AG04450 (cell line): ENCODE data around the gene NRIP2. TPM values are rescaled to one million over a fixed set of nuclear protein-coding genes. Genes with fewer than 3 reads are reported as not detected.
A peak's percentile ranks its signal among the peaks of the same experiment; 100 is the strongest.

Experiments
- CTCF ChIA-PET: fragments of 300-600, 350-600 bp; formaldehyde crosslinking; extraction: SDS; loops from one replicate; lab custom pipeline; 2022; ENCODE audit warnings: antibody characterized with exemption, inconsistent platforms; lab: Charles Lee
- POLR2A ChIA-PET: fragments of 350-600 bp; formaldehyde crosslinking; extraction: SDS; loops from one replicate; lab custom pipeline; 2021; ENCODE audit warnings: antibody characterized with exemption, inconsistent platforms; lab: Yijun Ruan, JAX
- DNase-seq: peaks from one replicate; pipeline ENCODE4 v3.0.0-alpha.2; 2011; ENCODE audit warnings: low read depth, low spot score
- H3K27ac ChIP-seq: one replicate; pipeline ENCODE4 v1.5.1; 2012; ENCODE audit warnings: low read depth, low read length, control low read depth
- H3K27me3 ChIP-seq: one replicate; pipeline ENCODE4 v1.6.0; 2012; ENCODE audit warnings: low read length; ENCODE audit not compliant: control insufficient read depth, insufficient read depth
- H3K4me3 ChIP-seq: 2 replicates; pipeline ENCODE4 v1.5.1; 2011; ENCODE audit warnings: mild to moderate bottlenecking, low read depth, low read length, control low read depth
- H3K9me3 ChIP-seq: 2 replicates; pipeline ENCODE4 v1.5.1; 2012; ENCODE audit warnings: low read length; ENCODE audit not compliant: control insufficient read depth, insufficient read depth
- polyA minus RNA-seq: library from RNA; depleted of rRNA, polyadenylated mRNA; stranded (reverse); fragments of >200 nt; gene quantifications from 2 replicates; pipeline ENCODE4 v1.2.3, GENCODE V29; 2011; rRNA and poly(A)+ RNA removed
- polyA plus RNA-seq: library from polyadenylated mRNA; depleted of rRNA; stranded (reverse); fragments of >200 nt; gene quantifications from 2 replicates; pipeline ENCODE4 v1.2.3, GENCODE V29; 2011; rRNA removed
- TF ChIP-seq, protein P1 (sequence below): IDR thresholded peaks from 2 replicates; pipeline ENCODE4 v1.5.1; 2011; ENCODE audit warnings: low read depth, low read length, control low read depth, inconsistent platforms

NRIP2 gene, protein sequence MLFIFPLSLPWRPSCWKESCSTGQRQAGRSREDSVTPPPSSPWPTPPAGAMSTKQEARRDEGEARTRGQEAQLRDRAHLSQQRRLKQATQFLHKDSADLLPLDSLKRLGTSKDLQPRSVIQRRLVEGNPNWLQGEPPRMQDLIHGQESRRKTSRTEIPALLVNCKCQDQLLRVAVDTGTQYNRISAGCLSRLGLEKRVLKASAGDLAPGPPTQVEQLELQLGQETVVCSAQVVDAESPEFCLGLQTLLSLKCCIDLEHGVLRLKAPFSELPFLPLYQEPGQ
- 0.66 and 0.99 TPM in 2 replicates for polyA plus RNA-seq
- polyA minus RNA-seq, result 0.74 and 0.92 TPM in 2 replicates

DNA sequence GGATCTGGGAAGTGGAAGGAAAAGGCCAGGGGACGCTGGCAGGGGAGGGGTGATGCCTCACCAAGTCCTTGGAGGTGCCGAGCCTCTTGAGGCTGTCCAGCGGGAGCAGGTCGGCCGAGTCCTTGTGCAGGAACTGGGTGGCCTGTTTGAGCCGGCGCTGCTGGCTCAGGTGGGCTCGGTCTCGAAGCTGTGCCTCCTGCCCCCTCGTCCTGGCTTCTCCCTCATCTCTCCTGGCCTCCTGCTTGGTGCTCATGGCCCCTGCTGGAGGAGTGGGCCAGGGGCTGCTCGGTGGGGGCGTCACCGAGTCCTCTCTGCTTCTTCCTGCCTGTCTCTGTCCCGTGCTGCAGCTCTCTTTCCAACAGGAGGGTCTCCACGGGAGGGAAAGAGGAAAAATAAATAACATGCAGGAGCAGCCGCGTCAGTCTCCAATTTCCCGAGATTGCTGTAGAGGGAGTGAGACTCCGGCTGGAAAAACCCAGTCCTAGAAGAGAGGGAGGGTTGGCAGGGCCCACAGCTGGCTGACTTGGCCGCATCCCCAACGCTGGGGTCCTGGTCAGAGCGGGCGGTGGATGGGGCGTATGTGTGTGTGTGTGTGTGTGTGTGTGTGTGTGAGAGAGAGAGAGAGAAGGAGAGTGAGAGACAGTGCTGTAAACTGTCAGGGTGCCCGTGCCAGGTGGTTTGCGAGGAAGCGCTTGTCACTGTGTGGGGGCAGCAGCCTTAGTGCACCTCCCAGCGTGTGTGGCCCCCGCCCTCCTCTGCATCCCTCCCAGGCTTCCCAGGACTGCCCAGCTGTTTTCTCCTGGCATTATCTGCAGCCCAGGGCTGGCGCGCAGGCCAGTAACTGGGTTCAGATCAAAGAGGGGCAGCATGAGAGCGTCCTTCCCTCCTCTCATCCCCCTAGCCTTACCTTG lies at the start of gene NRIP2:
TSS of gene NRIP2 (minus strand) at position 455 of the 911 bp plus-strand sequence. CDS start at position 403, 52 bp downstream.
- TF ChIP-seq, protein P1, sequence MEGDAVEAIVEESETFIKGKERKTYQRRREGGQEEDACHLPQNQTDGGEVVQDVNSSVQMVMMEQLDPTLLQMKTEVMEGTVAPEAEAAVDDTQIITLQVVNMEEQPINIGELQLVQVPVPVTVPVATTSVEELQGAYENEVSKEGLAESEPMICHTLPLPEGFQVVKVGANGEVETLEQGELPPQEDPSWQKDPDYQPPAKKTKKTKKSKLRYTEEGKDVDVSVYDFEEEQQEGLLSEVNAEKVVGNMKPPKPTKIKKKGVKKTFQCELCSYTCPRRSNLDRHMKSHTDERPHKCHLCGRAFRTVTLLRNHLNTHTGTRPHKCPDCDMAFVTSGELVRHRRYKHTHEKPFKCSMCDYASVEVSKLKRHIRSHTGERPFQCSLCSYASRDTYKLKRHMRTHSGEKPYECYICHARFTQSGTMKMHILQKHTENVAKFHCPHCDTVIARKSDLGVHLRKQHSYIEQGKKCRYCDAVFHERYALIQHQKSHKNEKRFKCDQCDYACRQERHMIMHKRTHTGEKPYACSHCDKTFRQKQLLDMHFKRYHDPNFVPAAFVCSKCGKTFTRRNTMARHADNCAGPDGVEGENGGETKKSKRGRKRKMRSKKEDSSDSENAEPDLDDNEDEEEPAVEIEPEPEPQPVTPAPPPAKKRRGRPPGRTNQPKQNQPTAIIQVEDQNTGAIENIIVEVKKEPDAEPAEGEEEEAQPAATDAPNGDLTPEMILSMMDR, result peak; percentile 37
- peak within 1 kb of the TSS; percentile 23 for H3K4me3 ChIP-seq
- DNase-seq, result no peak
- no peaks in the 10 kb centered on the region for H3K27me3 ChIP-seq
- CTCF ChIA-PET, result interaction anchor here (0.6 to 2.3 kb wide), 8 partner anchors 11 to 207 kb away, joined by 3 to 6 read pairs (median 4); no protein-coding TSS in a partner anchor
- POLR2A ChIA-PET, result interaction anchor here (0.7 to 0.8 kb wide), 3 partner anchors 11 to 37 kb away, joined by 3 to 4 read pairs (median 4); no protein-coding TSS in a partner anchor
- H3K9me3 ChIP-seq, result no peaks in the 10 kb centered on the region
- peak within 1 kb of the TSS; percentile 31 for H3K27ac ChIP-seq

DNA sequence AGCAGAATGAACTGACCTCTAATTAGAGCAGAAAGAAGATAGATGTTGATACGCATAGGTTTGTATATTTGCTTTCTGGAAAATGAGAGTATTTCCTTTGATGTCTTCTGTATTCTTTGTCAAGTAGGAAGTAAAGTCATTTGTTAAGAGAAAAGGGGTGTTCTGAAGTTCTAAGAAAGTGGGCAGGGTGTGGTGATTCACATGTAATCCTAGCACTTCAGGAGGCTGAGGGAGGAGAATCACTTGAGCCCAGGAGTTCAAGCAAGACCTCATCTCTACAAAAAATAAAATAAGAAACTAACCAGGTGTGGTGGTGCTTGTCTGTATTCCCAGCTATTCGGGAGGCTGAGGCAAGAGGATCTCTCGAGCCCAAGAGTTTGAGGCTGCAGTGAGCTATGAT lies 45.0 kb upstream of the NRIP2 start:
- DNase-seq, result no peak
- Histone ChIP-seq H3K9me3 (no peaks in the 10 kb centered on the region; the same call in 1 of the 2 replicates), H3K27ac (no peak overlapping the region), H3K27me3 (no peaks in the 10 kb centered on the region), H3K4me3 (no peak overlapping the region)
- CTCF ChIA-PET, result interaction anchor here (0.6 kb wide), 1 partner anchor 168 kb away, joined by 6 read pairs; no protein-coding TSS in a partner anchor
- POLR2A ChIA-PET, result no interaction called here
- TF ChIP-seq, protein P1, result no peak

DNA sequence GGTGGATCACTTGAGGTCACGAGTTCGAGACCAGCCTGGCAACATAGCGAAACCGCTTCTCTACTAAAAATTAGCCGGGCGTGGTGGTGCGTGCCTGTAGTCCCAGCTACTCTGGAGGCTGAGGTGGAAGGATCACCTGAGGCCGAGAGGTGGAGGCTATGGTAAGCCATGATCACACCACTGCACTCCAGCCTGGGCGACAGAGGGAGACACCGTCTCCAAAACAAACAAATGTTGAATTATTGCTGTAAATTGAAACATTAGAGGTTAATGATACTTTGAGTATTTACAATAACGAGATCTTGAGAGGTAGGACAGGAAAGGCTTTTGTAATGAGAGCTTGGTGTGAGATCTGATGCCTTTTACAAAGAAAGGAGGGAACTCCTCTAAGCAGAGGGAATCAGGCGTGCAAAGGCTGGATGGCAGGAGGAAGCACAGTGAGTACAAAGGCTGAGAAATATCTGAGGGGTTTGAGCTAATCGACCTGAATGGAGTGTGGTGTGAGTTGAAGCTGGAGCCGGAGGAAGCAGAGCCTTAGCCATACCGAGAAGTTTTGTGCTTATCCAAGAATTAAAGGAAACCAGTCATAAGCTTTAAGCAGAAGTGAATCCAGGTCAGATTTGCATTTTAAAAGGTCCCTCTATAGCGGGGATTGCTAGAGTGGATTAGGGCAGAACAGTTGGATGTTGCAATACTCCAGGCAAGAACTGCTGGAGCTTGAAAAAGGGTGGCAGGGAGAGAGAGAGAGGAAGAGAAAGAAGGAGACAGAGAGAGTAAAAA lies 43.3 kb upstream of the NRIP2 start:
- ChIA-PET POLR2A (interaction anchor here (0.6 to 0.9 kb wide), 2 partner anchors 14 to 578 kb away, joined by 3 to 4 read pairs; no protein-coding TSS in a partner anchor), CTCF (interaction anchor here (0.7 to 2.2 kb wide), 3 partner anchors 8 to 24 kb away, joined by 3 to 11 read pairs (median 3); no protein-coding TSS in a partner anchor)
- H3K27ac ChIP-seq, result peak overlapping the region; percentile 84
- no peaks in the 10 kb centered on the region for H3K27me3 ChIP-seq
- no peak for DNase-seq
- peak overlapping the region; percentile 82 for H3K4me3 ChIP-seq
- TF ChIP-seq, protein P1, result no peak
- no peaks in the 10 kb centered on the region; the same call in 1 of the 2 replicates for H3K9me3 ChIP-seq

DNA sequence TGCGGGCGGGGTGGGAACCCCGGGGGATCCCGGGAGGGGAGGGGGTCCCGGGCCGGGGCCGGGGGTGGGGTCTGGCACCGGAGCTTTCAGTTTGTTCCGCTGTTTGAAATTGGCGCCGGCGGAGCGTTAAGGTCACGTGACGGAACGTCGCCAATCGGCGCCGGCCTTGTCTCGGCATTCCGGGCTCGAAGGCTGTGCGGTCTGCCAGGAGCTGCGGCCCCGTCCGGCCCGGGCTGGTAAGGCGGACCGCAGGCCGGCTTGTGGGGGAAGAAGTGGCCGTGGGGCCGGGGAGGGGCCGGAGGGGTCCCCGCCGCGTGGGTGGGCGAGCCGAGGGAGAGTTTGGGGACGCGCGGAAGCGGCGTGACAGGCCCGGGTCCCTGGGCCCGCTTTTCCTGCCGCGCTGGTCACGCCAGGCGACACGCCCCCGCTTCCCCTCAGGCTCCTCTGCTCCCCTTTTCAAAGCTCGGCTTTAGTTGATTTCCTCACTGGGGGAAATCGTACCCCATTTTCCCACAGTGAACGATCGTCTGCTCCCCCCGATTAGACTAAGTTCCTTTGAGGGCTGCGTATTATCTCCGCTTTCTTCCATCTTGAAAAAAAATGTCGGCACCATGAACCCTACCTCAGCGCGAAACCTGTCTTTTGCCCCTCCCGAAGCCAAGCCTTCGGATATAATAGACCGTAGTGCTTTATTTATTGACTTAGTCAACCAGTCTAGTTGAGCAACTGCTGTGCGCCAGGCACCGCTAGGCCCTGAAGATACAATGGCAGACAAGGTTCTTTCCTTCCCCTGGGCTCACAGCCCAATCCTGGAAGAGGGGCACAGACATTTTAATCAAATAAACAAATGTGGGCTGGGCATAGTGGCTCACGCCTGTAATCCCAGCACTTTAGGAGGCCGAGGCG lies 42.5 kb upstream of the NRIP2 start, which contains the start of the genes FOXM1 and RHNO1:
TSS of gene FOXM1 (minus strand) at position 128 of the 906 bp plus-strand sequence. CDS start 2,696 bp downstream, outside the sequence.
TSS of gene RHNO1 (plus strand) at position 177 of the 906 bp plus-strand sequence. CDS start 8,144 bp downstream, outside the sequence.
- CTCF ChIA-PET, result interaction anchor here (0.9 to 2.2 kb wide), 3 partner anchors 8 to 23 kb away, joined by 3 to 11 read pairs (median 3); no protein-coding TSS in a partner anchor
- POLR2A ChIA-PET, result interaction anchor here (0.6 to 1.1 kb wide), 4 partner anchors 9 to 32 kb away, joined by 3 to 15 read pairs (median 4); partner anchors contain the start of gene TULP3
- peak; percentile 66 for DNase-seq
- peak within 1 kb of the TSS; percentile 82 for H3K4me3 ChIP-seq
- no peaks in the 10 kb centered on the region for H3K27me3 ChIP-seq
- TF ChIP-seq, protein P1, result 0 out of 2 replicates have a peak, but pooled peaks have one; percentile 11
- no peaks in the 10 kb centered on the region; the same call in 1 of the 2 replicates for H3K9me3 ChIP-seq
- peak within 1 kb of the TSS; percentile 84 for H3K27ac ChIP-seq
